ENCODE data around the gene VAV2. TPM values are rescaled to one million over a fixed set of nuclear protein-coding genes. Genes with fewer than 3 reads are reported as not detected.

The VAV2 gene
- total and polyA plus RNA-seq, 2 of the 4 experiments (the other 2 are of a cell fraction): 10.8 to 13.4 TPM

- TF ChIP-seq MXI1 (IDR thresholded peaks at IDR 0.05; ENCODE audit: borderline replicate concordance, low read depth, low read length) (no peak), MAZ (IDR thresholded peaks at IDR 0.05; ENCODE audit: borderline replicate concordance, low read depth, low read length) (peak; percentile 42)
- Histone ChIP-seq H3K27ac (ENCODE audit: insufficient read depth, low read length) (no peak within 1 kb of the TSS), H3K4me3 (ENCODE audit: insufficient read depth, low read depth, low read length) (peak within 1 kb of the TSS; percentile 43), H3K23ac (ENCODE audit: low read depth, low read length) (no peak within 1 kb of the TSS), H3K9ac (ENCODE audit: low read depth, low read length) (peak within 1 kb of the TSS; percentile 11; the same call in 1 of the 2 replicates), H4K8ac (ENCODE audit: low read depth in 2 of 2, low read length in 2 of 2) (peak within 1 kb of the TSS in 1 of 2 experiments; percentile 76; a peak in 1 of 4 replicates), H3K14ac (replicated peaks; ENCODE audit: low read depth, low read length) (no peak within 1 kb of the TSS), H4K5ac (ENCODE audit: low read depth, low read length) (no peak within 1 kb of the TSS), H3K36me3 (ENCODE audit: control insufficient read depth, insufficient read depth, low read length) (no peaks in the 10 kb centered on the region), H2BK15ac (ENCODE audit: low read depth, low read length) (no peak within 1 kb of the TSS), H2AK5ac (ENCODE audit: low read depth, low read length) (no peak within 1 kb of the TSS; the same call in 1 of the 2 replicates), H3K56ac (ENCODE audit: extremely low read depth, insufficient read depth, low read length) (no peak within 1 kb of the TSS), H3K9me1 (ENCODE audit: insufficient read depth, low read length) (peaks cover 4% of the 10 kb centered on the region; the same call in 1 of the 2 replicates), H3K79me1 (ENCODE audit: low read depth in 1 of 2, low read length in 2 of 2) (no peaks in the 10 kb centered on the region), H2BK5ac (ENCODE audit: low read depth, low read length, poor library complexity, severe bottlenecking) (no peak within 1 kb of the TSS), H4K20me1 (ENCODE audit: insufficient read depth, low read length) (no peaks in the 10 kb centered on the region), H2BK20ac (ENCODE audit: low read depth, low read length) (no peak within 1 kb of the TSS), H3K4me1 (ENCODE audit: control insufficient read depth, insufficient read depth, low read length) (peaks cover 5% of the 10 kb centered on the region; the same call in 1 of the 2 replicates), H3K4me2 (ENCODE audit: low read depth, low read length) (peak within 1 kb of the TSS; percentile 79), H3K18ac (ENCODE audit: low read depth, low read length) (no peak within 1 kb of the TSS; the same call in 1 of the 2 replicates), H2AK9ac (replicated peaks; ENCODE audit: low read depth, low read length, poor library complexity) (peak within 1 kb of the TSS; percentile 76), H3K4ac (ENCODE audit: low read depth, low read length) (no peak within 1 kb of the TSS), H3K9me3 (ENCODE audit: control insufficient read depth, insufficient read depth, low read length) (no peaks in the 10 kb centered on the region), H2BK120ac (ENCODE audit: low read depth, low read length) (0 out of 2 replicates have a peak within 1 kb of the TSS, but pooled peaks have one; percentile 6), H2AFZ (replicated peaks; ENCODE audit: low read length, poor library complexity) (peak within 1 kb of the TSS; percentile 91), H3K27me3 (ENCODE audit: control insufficient read depth, insufficient read depth, low read length) (peaks cover 4% of the 10 kb centered on the region; the same call in 1 of the 2 replicates), H4K91ac (ENCODE audit: insufficient read depth, low read depth, low read length) (no peak within 1 kb of the TSS; the same call in 1 of the 2 replicates)
- peak; percentile 95 for ATAC-seq (ENCODE audit: low read depth)
- BruUV-seq (replicated peaks): no TSS peak
- ChIA-PET CTCF (no interaction called here), POLR2A (ENCODE audit: unreplicated experiment) (no interaction called here)
- WGBS, 2 experiments (ENCODE audit: extremely low coverage in 2 of 2, insufficient read length in 1 of 2): no CpG with 5 or more reads among the region's 25 CpGs
- intact Hi-C loops (cut with micrococcal nuclease): no loop called here
- peak; percentile 47 for DNase-seq
- dilution Hi-C loops (cut with HindIII; ENCODE audit: low sequenced_read_pairs, unreplicated experiment): no loop called here
- in situ Hi-C loops (cut with MboI; ENCODE audit: low sequenced_read_pairs): loop anchor here (10.0 kb wide), 1 partner anchor 203 kb away; the partner anchor contains the start of gene ADAMTSL2
Observed at GRCh38 chr9:133737774-133738639, 254.1 kb downstream of the VAV2 start, which contains the start of gene SARDH. Gene SARDH (minus strand): TSS chr9:133738352. CDS start chr9:133734173, 4,179 bp downstream.
